ENCODE measurements around the gene TUT7.

TUT7 gene

DNA sequence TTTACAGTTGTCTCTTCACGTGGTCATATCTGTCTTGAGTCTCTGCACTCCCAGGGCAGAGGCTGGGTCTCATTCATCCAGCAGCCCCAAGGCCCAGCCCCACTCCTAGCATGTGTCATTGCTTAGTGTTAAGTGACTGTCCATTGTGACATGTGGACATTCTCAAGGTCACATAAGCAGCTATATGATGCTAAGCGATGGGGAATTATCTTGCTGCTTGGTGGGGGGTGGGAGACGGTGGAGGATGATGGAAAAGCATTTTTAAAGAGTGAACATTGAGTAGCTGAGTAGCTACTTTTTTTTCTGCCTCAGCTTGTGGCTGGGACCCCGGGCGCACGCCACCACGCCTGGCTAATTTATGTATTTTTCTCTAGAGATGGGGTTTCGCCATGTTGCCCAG lies 94.7 kb downstream of the TUT7 start, which contains the start of gene C9orf153:
C9orf153 (minus strand) TSS at position 101 of the 400 bp plus-strand sequence. CDS start 30,054 bp downstream, outside the sequence.
- no peak for DNase-seq (ENCODE audit: low read depth in 2 of 2)

GRCh38 chr9:86257391-86257790 lies 96.8 kb downstream of the TUT7 start:
- no peak for DNase-seq (ENCODE audit: low read depth in 2 of 2)

DNA sequence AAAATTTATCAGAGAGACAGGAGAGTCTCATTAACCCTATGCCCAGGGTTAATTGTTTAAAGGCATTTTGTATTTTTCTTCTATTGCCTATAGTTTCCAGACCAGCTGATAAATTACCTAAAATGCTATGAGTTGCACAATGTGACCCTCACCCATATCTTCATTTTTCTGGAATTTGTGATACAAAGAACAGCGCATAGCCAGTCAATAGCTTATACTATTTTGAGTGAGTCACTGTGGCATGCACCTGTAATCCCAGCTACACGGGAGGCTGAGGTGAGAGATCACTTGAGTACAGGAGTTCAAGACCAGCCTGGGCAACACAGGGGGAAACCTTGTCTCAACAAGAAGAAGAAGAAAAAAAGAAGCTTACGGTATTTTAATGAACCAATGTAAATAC lies 97.6 kb downstream of the TUT7 start:
- no peak for DNase-seq (ENCODE audit: low read depth in 2 of 2)

DNA sequence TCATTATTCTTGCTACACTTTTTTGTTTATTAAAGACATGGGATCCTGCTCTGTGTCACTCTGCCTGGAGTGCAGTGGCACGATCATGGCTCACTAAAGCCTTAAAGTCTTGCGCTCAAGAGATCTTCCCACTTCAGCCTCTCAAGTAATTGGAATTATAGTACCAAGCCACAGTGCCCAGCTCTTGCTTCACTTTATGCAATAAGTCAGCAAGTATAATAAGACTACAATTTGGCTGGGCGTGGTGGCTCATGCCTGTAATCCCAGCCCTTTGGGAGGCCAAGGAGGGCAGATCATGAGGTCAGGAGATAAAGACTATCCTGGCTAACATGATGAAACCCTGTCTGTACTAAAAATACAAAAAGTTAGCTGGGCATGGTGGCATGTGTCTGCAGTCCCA lies 100.6 kb downstream of the TUT7 start:
- no peak for DNase-seq (ENCODE audit: low read depth in 2 of 2)

DNA sequence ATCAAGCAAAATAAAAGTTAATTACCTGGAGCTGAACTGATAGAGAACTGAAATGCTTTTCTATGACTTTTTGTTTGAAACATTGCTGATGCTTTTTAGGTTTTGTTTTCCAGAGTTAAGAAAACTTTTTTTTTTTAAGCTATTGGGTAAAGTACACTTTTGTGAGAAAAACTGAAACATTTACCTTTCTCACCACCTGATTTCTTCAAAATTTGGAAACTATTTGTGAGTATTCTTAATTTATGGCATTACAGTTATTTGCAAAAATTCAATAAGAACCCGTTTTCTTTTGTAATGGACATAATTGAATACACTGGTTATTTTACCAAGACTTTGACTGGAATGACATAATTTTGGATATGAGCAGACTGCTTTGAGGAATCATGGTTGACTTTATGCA lies 101.3 kb downstream of the TUT7 start:
- DNase-seq (ENCODE audit: low read depth in 2 of 2), result no peak

GRCh38 chr9:86250123-86250522 lies 104.1 kb downstream of the TUT7 start:
- no peak for DNase-seq (ENCODE audit: low read depth in 2 of 2)

- DNase-seq (ENCODE audit: low read depth in 2 of 2), result no peak
Measured at GRCh38 chr9:86248746-86249145, 105.5 kb downstream of the TUT7 start.

GRCh38 chr9:86246752-86247161 lies 107.5 kb downstream of the TUT7 start:
- no peak for DNase-seq (ENCODE audit: low read depth in 2 of 2)

GRCh38 chr9:86242071-86242470 lies 112.1 kb downstream of the TUT7 start:
- no peak for DNase-seq (ENCODE audit: low read depth in 2 of 2)

- no peak for DNase-seq (ENCODE audit: low read depth in 2 of 2)
Measured at GRCh38 chr9:86241216-86241615, 113.0 kb downstream of the TUT7 start.

- DNase-seq (ENCODE audit: low read depth in 2 of 2), result no peak
Measured at GRCh38 chr9:86238861-86239770, 115.1 kb downstream of the TUT7 start.
